Esophagus squamous epithelium (tissue), 4 donors: ENCODE measurements around the gene FRG1.
"Not testable (repeated sequence)": the region's sequence is repeated elsewhere in the genome, so short reads cannot be mapped to it uniquely, and the experiment has no call there.

ENCODE experiments used
- CTCF ChIP-seq, 6 experiments: fragments of 450-650 bp in 4 of 6; fragments of 200-600 bp in 2 of 6; sonication (generic) in 2 of 6; IDR thresholded peaks; one replicate each; pipeline ENCODE4 v1.5.1; 2016 to 2019; ENCODE audit warnings: antibody characterized with exemption in 6 of 6, mild to moderate bottlenecking in 4 of 6, moderate library complexity in 4 of 6
- POLR2A ChIP-seq, 4 donors: fragments of 450-650 bp; IDR thresholded peaks; one replicate each; pipeline ENCODE4 v1.6.1; 2017; ENCODE audit warnings: antibody characterized with exemption in 4 of 4, mild to moderate bottlenecking in 4 of 4, moderate library complexity in 3 of 4

DNA sequence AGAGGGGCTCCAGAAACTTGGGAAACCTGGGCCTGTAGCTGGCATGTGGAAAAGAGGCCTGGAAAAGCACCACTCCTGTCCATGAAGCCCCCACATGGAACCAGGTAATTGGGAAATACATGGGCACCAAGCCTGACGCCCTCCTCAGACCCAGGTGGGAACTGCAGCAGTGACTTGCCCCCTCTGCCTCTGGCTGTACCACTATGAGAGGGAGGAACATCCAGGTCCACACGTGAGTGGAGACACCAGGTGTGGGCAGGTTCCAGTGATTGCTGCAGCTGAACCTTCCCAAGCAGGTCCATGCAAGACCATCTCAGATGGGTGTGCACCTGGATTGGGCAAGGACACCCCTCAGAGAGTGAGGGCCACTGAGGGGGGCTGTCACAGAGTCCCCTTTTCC, 39.6 kb downstream of the FRG1 start:
- TF ChIP-seq POLR2A, CTCF (IDR thresholded peaks at IDR 0.05): not testable (repeated sequence)
